Measurements from ENCODE around the gene CCDC30.

Gene CCDC30

GRCh38 chr1:42698081-42698813 is 235.2 kb downstream of the CCDC30 start:
- no peak for DNase-seq

- DNase-seq = no peak
Observed at GRCh38 chr1:42700006-42700405, 236.9 kb downstream of the CCDC30 start.

GRCh38 chr1:42703888-42704464 is 240.9 kb downstream of the CCDC30 start:
- DNase-seq = no peak

Data from NCI-H510A (cell line).